ENCODE results near the gene NTN4. TPM values are rescaled to one million over a fixed set of nuclear protein-coding genes. Genes with fewer than 3 reads are reported as not detected.
"Not testable (repeated sequence)": the region's sequence is repeated elsewhere in the genome, so short reads cannot be mapped to it uniquely, and the experiment has no call there.

Gene NTN4
- total RNA-seq, 1 donor from 2014 or later: 0.59 TPM

- H3K4me1 Mint-ChIP-seq (ENCODE audit: low read depth, unreplicated experiment): no peaks in the 10 kb centered on the region
- H3K27me3 Mint-ChIP-seq (ENCODE audit: unreplicated experiment): peaks cover 1% of the 10 kb centered on the region
- no peak for TF ChIP-seq CTCF (IDR thresholded peaks at IDR 0.05; ENCODE audit: partially characterized antibody, unreplicated experiment)
- H3K4me3 Mint-ChIP-seq (ENCODE audit: unreplicated experiment): no peak overlapping the region
- H3K27ac Mint-ChIP-seq (ENCODE audit: unreplicated experiment): no peak overlapping the region
- H3K9me3 Mint-ChIP-seq (ENCODE audit: unreplicated experiment): no peaks in the 10 kb centered on the region
- no peaks in the 10 kb centered on the region for H3K36me3 Mint-ChIP-seq (ENCODE audit: unreplicated experiment)
- no peak for DNase-seq
Observed at GRCh38 chr12:95739561-95740313, 50.8 kb downstream of the NTN4 start.

GRCh38 chr12:95738024-95738611 lies 52.4 kb downstream of the NTN4 start:
- Mint-ChIP-seq H3K27me3 (ENCODE audit: unreplicated experiment) (no peaks in the 10 kb centered on the region), H3K4me1 (ENCODE audit: low read depth, unreplicated experiment) (no peaks in the 10 kb centered on the region), H3K4me3 (ENCODE audit: unreplicated experiment) (no peak overlapping the region), H3K36me3 (ENCODE audit: unreplicated experiment) (no peaks in the 10 kb centered on the region), H3K27ac (ENCODE audit: unreplicated experiment) (no peak overlapping the region), H3K9me3 (ENCODE audit: unreplicated experiment) (no peaks in the 10 kb centered on the region)
- DNase-seq: no peak
- TF ChIP-seq CTCF (IDR thresholded peaks at IDR 0.05; ENCODE audit: partially characterized antibody, unreplicated experiment): no peak

- Mint-ChIP-seq H3K9me3 (ENCODE audit: unreplicated experiment) (no peaks in the 10 kb centered on the region), H3K27ac (ENCODE audit: unreplicated experiment) (no peak overlapping the region), H3K4me1 (ENCODE audit: low read depth, unreplicated experiment) (no peaks in the 10 kb centered on the region), H3K4me3 (ENCODE audit: unreplicated experiment) (no peak overlapping the region), H3K36me3 (ENCODE audit: unreplicated experiment) (no peaks in the 10 kb centered on the region), H3K27me3 (ENCODE audit: unreplicated experiment) (no peaks in the 10 kb centered on the region)
- no peak for DNase-seq
- TF ChIP-seq CTCF (IDR thresholded peaks at IDR 0.05; ENCODE audit: partially characterized antibody, unreplicated experiment): no peak
Observed at GRCh38 chr12:95736631-95737030, 53.9 kb downstream of the NTN4 start.

GRCh38 chr12:95735728-95736127 lies 54.8 kb downstream of the NTN4 start:
- not testable (repeated sequence) for H3K27me3 Mint-ChIP-seq (ENCODE audit: unreplicated experiment); DNase-seq; H3K36me3 Mint-ChIP-seq (ENCODE audit: unreplicated experiment); H3K4me3 Mint-ChIP-seq (ENCODE audit: unreplicated experiment); H3K4me1 Mint-ChIP-seq (ENCODE audit: low read depth, unreplicated experiment); H3K27ac Mint-ChIP-seq (ENCODE audit: unreplicated experiment); H3K9me3 Mint-ChIP-seq (ENCODE audit: unreplicated experiment)

- no peaks in the 10 kb centered on the region for H3K36me3 Mint-ChIP-seq (ENCODE audit: unreplicated experiment)
- DNase-seq: no peak
- TF ChIP-seq CTCF (IDR thresholded peaks at IDR 0.05; ENCODE audit: partially characterized antibody, unreplicated experiment): no peak
- H3K9me3 Mint-ChIP-seq (ENCODE audit: unreplicated experiment): no peaks in the 10 kb centered on the region
- no peaks in the 10 kb centered on the region for H3K4me1 Mint-ChIP-seq (ENCODE audit: low read depth, unreplicated experiment)
- H3K27me3 Mint-ChIP-seq (ENCODE audit: unreplicated experiment): no peaks in the 10 kb centered on the region
- H3K4me3 Mint-ChIP-seq (ENCODE audit: unreplicated experiment): no peak overlapping the region
- H3K27ac Mint-ChIP-seq (ENCODE audit: unreplicated experiment): no peak overlapping the region
Observed at GRCh38 chr12:95733141-95733825, 57.3 kb downstream of the NTN4 start.

Measured in glutamatergic neuron (in vitro differentiated cells).